ENCODE results near the gene ARPP21.

GRCh38 chr3:35645189-35645588 lies 5.9 kb downstream of the ARPP21 start:
- TF ChIP-seq POLR2A (IDR thresholded peaks at IDR 0.05; ENCODE audit: low read length) (no peak), GATA1 (IDR thresholded peaks at IDR 0.05; ENCODE audit: low read depth, low read length) (no peak)
